Measurements from ENCODE around the gene GK2.
A peak's percentile ranks its signal among the peaks of the same experiment; 100 is the strongest.

Gene GK2

GRCh38 chr4:79408063-79408462 is at the start of gene GK2:
Gene GK2 (minus strand): TSS chr4:79408228. CDS start chr4:79408200, 28 bp downstream.
- no peak for DNase-seq

GRCh38 chr4:79455216-79455615 is 47.2 kb upstream of the GK2 start:
- no peak for DNase-seq

- DNase-seq: no peak
Observed at GRCh38 chr4:79454656-79455055, 46.6 kb upstream of the GK2 start.

- no peak for DNase-seq
Observed at GRCh38 chr4:79450053-79450452, 42.0 kb upstream of the GK2 start.

GRCh38 chr4:79446145-79446544 is 38.1 kb upstream of the GK2 start:
- DNase-seq: no peak

GRCh38 chr4:79445371-79445781 is 37.3 kb upstream of the GK2 start:
- no peak for DNase-seq

GRCh38 chr4:79442422-79442821 is 34.4 kb upstream of the GK2 start:
- no peak for DNase-seq

GRCh38 chr4:79439489-79439888 is 31.5 kb upstream of the GK2 start:
- no peak for DNase-seq

- DNase-seq: no peak
Observed at GRCh38 chr4:79431839-79432238, 23.8 kb upstream of the GK2 start.

- no peak for DNase-seq
Observed at GRCh38 chr4:79429113-79429903, 21.3 kb upstream of the GK2 start.

GRCh38 chr4:79426989-79427388 is 19.0 kb upstream of the GK2 start:
- no peak for DNase-seq

- no peak for DNase-seq
Observed at GRCh38 chr4:79425586-79425985, 17.6 kb upstream of the GK2 start.

- DNase-seq: peak; percentile 31 to 69
Observed at GRCh38 chr4:79421483-79421882, 13.5 kb upstream of the GK2 start.

GRCh38 chr4:79413886-79414285 is 5.9 kb upstream of the GK2 start:
- no peak for DNase-seq

GRCh38 chr4:79413032-79413885 is 5.2 kb upstream of the GK2 start:
- no peak for DNase-seq

GRCh38 chr4:79404666-79405065 is 3.4 kb downstream of the GK2 start:
- DNase-seq: no peak

- no peak for DNase-seq
Observed at GRCh38 chr4:79403356-79403755, 4.7 kb downstream of the GK2 start.

GRCh38 chr4:79402332-79402851 is 5.6 kb downstream of the GK2 start:
- DNase-seq: no peak

- DNase-seq: no peak
Observed at GRCh38 chr4:79399076-79399475, 9.0 kb downstream of the GK2 start.

GRCh38 chr4:79397951-79398350 is 10.1 kb downstream of the GK2 start:
- DNase-seq: no peak

GRCh38 chr4:79396794-79397193 is 11.2 kb downstream of the GK2 start:
- DNase-seq: no peak

- DNase-seq: no peak
Observed at GRCh38 chr4:79395841-79396240, 12.2 kb downstream of the GK2 start.

GRCh38 chr4:79390890-79391289 is 17.1 kb downstream of the GK2 start:
- no peak for DNase-seq

- no peak for DNase-seq
Observed at GRCh38 chr4:79385641-79386040, 22.4 kb downstream of the GK2 start.
